OCI-LY7 (cell line): Measurements from ENCODE around the gene KCTD2.
"Not testable (repeated sequence)": the region's sequence is repeated elsewhere in the genome, so short reads cannot be mapped to it uniquely, and the experiment has no call there.

Experiments
- EZH2phosphoT487 ChIP-seq: fragments of 200-600 bp; sonication (generic); IDR thresholded peaks from 2 replicates; pipeline ENCODE4 v1.6.1; 2018; ENCODE audit warnings: low read depth, borderline replicate concordance, mild to moderate bottlenecking, mixed run types, antibody characterized with exemption, low read length, moderate library complexity, mixed read lengths
- TF ChIP-seq, protein P1 (sequence below): fragments of 200-600 bp; sonication (generic); conservative IDR thresholded peaks from 2 replicates; pipeline ENCODE4 v1.5.1; 2014; ENCODE audit warnings: mild to moderate bottlenecking, antibody characterized with exemption, low read length, moderate library complexity, mixed read lengths

DNA sequence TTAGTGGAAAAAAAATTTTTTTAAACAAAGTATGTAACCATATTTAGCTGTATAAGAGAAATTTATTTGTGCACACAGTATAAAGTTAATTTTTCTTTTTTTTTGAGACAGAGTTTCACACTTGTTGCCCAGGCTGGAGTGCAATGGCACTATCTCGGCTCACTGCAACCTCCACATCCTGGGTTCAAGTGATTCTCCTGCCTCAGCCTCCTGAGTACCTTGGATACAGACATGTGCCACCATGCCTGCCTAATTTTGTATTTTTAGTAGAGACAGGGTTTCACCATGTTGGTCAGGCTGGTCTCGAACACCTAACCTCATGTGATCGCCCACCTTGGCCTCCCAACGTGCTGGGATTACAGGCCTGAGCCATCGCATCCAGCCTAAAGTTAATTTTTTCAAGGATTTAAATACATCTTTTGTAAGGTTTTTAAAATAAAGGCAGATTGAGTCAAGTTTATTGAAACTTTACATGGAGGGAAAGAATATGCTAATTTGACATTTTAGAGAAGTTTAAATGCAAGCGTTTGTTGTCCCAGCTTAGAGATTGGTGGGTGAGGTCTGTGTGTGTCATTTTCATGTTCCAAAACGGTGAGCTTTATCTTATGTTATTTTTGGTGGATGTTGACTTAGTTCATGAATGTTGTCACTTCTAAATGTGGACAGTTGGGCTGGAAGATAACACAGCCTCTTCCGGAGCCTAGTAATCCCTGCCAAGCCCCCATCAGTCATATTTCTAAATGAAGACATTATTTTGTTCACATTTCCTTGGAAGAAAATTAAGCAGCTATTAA, 24.6 kb downstream of the KCTD2 start:
- TF ChIP-seq, protein P1, sequence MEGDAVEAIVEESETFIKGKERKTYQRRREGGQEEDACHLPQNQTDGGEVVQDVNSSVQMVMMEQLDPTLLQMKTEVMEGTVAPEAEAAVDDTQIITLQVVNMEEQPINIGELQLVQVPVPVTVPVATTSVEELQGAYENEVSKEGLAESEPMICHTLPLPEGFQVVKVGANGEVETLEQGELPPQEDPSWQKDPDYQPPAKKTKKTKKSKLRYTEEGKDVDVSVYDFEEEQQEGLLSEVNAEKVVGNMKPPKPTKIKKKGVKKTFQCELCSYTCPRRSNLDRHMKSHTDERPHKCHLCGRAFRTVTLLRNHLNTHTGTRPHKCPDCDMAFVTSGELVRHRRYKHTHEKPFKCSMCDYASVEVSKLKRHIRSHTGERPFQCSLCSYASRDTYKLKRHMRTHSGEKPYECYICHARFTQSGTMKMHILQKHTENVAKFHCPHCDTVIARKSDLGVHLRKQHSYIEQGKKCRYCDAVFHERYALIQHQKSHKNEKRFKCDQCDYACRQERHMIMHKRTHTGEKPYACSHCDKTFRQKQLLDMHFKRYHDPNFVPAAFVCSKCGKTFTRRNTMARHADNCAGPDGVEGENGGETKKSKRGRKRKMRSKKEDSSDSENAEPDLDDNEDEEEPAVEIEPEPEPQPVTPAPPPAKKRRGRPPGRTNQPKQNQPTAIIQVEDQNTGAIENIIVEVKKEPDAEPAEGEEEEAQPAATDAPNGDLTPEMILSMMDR = not testable (repeated sequence)
- not testable (repeated sequence) for TF ChIP-seq EZH2phosphoT487
